HCEC 1CT (cell line): Measurements from ENCODE around the gene IDI2.
A peak's percentile ranks its signal among the peaks of the same experiment; 100 is the strongest.
"Not testable (repeated sequence)": the region's sequence is repeated elsewhere in the genome, so short reads cannot be mapped to it uniquely, and the experiment has no call there.

ENCODE experiments used
- DNase-seq: peaks from one replicate; pipeline ENCODE4 v3.0.0-alpha.2; 2017

The IDI2 gene

DNA sequence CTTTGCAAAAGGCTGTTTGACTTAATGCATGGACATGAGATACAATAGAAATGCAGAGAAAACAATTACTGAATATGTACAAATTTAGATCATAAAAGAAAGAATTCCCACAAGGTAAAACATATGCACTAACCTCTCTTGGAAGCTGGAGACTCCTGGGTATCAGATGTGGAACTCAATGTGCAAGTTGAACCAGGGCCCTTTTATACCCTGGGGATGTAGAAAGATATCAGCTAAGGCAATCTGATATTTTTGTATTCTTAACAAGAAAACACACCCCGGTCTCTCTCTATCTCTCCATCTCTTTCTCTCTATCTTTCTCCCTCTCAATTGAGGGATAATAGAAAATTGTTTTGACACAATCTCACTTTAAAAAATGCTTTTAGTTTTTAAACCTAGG lies at the start of gene IDI2:
Gene IDI2, minus strand, starts transcription at position 177 of the 400 bp plus-strand sequence. CDS start 1,136 bp downstream, outside the sequence.
- DNase-seq, result no peak

- DNase-seq, result peak; percentile 10
Measured at GRCh38 chr10:1074748-1075308, 49.2 kb upstream of the IDI2 start.

DNA sequence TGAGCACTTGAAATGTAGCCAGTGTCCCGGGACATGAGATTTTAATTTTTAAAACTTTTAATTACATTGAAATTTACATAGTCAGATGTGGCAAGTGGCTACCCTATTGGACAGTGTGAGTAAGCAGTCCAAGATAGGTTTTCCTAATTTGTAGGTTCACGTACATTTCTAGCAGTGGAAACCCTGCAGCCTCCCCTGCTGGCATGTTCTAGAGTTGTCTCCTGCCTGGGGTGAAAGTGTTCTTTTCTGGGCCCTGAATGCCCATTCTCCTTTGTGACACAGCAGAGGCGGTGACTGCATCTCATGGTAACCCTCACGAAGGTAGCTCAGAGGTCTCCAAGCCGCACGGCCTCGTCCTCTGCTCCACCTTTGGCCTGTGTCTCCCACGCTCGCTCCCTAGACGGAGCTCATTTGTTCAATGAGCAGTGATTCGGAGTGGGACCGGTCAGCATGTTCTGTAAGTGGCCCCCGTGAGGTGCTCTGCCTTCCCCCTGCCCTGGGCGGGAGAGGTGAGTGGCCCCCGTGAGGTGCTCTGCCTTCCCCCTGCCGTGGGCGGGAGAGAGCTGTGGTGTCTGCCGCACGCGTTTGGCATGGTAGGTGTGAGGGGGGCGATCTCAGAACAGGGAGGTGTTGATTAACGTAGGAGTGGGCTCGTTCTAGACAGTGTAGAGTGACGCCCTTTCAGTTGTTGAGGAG lies 48.5 kb upstream of the IDI2 start:
- no peak for DNase-seq

DNA sequence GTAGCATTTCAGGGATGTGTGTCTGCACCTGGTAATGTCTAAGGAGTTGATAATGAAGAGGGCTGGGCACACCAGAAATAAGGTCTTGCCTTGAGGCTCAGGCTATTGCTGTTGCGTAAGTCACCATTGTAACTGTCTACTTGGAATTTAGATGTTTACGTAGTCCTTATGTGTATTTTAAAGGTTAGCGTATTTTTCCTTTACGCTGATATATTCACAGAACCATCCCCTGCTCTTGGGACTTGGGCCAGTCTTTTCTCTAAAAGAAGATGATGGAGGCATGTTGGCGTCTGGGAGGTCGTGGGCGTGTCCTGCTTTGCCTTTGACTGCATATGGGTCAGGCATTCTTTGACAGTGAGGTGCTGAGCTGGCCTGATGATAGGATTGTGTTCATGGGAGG lies 45.3 kb upstream of the IDI2 start:
- peak; percentile 25 for DNase-seq

GRCh38 chr10:1068380-1069361 lies 43.0 kb upstream of the IDI2 start:
- no peak for DNase-seq

DNA sequence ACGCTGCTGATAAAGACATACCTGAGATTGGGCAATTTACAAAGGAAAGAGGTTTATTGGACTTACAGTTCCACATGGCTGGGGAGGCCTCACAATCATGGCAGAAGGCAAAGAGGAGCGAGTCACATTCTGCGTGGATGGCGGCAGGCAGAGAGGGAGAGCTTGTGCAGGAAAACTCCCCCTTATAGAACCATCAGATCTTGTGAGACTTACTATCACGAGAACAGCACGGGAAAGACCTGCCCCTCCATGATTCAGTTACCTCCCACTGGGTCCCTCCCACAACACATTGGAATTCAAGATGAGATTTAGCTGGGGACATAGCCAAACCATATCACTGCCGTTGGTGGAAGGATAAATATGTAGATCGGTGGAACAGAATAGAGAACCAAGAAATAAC lies 41.1 kb upstream of the IDI2 start:
- DNase-seq, result not testable (repeated sequence)

GRCh38 chr10:1064964-1065247 lies 39.2 kb upstream of the IDI2 start:
- DNase-seq, result no peak

DNA sequence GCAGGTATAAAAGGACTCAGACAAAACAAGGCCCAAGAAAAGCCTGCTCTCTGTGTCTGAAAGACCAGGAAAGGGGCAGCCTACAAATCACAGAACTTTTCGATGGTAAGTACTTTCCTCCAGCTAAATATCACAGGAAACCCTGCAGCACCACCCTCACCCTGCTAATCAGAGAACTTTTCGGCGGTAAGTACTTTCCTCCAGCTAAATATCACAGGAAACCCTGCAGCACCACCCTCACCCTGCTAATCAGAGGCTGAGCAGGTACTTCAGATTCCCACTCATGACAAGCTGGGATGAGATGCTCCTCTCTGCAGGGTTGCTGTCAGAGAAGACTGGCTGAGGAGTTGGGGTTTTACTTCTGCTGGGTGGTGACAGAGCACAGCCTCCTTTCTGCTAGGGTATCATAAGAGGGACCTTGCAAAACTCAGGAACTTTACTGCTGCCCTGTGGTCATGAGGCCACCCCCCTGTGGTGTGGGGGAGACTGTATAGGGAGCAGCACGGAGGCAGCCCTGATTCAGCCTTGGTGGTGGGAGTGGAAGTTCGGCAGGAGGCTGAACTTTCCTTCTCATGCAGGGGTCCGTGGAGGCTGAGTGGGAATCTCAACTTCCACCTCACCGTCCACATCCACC lies 37.7 kb upstream of the IDI2 start:
- DNase-seq, result no peak

DNA sequence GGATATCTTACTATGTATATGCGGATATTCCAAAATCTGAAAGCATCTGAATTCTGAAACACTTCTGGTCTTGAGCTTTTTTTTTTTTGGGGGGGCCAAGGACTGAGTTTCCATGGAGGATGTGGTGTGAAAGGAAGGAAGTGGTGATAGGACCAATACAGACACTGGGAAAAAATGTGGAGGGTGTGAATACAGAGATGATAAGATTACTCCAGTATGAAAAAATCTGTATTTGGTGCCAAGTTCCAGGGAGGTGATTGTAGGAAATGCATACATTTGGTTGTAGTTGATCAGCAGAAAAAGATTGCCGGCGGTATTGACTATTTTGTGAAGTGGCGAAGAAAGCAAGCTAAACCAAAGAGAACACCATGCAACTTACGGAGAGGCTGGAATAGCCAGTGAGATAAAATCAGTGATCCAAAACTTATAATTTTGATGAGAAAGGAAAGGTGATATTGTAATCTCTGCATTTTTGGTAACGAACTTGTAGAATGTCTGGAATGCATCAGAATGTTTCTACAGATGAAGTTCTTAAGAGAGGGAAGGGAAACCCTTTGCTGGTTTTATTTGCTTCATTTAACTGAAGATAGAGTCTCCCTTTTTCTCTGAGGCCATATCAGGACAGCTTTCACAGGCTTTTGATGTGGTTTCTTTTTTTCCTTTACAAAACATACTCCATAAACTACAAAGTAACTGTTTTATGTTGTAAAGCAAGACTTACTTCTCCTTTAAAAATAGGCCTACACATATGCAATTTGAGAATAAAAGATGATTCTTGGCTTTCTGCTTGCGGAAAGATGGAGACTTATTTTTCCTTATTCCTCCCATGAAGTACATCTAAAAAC lies 36.5 kb upstream of the IDI2 start:
- DNase-seq, result no peak

DNA sequence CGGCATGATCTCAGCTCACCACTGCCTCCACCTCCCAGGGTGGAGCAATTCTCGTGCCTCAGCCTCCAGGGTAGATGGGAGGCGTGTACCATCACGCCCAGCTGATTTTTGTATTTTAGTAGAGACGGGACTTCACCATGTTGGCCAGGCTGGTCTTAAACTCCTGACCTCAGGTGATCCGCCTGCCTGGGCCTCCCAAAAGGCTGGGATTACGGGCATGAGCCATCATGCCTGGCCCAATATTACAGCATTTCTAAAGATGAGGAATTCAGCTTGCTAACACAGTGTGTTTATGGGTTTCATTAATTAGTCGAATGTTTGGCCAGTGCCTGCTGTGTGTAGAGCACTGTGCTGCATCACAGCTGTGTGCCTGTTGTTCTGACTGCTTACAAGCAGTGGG lies 34.2 kb upstream of the IDI2 start:
- no peak for DNase-seq

- DNase-seq, result no peak
Measured at GRCh38 chr10:1058017-1058416, 32.4 kb upstream of the IDI2 start.

DNA sequence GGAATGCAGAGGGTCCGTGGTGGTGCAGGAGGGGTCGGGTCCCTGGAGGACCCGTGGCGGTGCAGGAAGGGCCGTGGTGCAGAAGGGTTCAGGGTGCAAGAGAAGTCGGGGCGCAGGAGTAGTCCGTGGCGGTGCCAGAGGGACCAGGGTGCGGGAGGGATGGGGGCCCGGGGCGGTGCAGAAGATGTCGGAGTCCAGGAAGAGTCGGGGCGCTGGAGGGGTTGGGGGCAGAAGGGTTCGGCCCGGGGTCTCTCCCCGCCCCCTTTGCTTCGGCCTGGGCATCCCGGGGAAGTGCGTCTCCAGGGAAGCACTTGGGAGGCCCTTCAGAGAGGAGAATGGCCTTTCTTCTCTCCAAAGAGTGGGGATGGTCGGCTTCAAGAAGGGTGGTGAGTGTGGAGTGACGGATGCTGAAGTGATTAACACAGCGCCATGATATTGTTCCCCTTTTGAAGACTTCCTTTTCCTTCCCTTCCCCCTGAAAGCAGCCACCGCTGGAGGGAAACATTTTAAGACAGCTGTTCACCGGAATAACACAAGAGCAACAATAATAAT lies 31.5 kb upstream of the IDI2 start:
- no peak for DNase-seq

DNA sequence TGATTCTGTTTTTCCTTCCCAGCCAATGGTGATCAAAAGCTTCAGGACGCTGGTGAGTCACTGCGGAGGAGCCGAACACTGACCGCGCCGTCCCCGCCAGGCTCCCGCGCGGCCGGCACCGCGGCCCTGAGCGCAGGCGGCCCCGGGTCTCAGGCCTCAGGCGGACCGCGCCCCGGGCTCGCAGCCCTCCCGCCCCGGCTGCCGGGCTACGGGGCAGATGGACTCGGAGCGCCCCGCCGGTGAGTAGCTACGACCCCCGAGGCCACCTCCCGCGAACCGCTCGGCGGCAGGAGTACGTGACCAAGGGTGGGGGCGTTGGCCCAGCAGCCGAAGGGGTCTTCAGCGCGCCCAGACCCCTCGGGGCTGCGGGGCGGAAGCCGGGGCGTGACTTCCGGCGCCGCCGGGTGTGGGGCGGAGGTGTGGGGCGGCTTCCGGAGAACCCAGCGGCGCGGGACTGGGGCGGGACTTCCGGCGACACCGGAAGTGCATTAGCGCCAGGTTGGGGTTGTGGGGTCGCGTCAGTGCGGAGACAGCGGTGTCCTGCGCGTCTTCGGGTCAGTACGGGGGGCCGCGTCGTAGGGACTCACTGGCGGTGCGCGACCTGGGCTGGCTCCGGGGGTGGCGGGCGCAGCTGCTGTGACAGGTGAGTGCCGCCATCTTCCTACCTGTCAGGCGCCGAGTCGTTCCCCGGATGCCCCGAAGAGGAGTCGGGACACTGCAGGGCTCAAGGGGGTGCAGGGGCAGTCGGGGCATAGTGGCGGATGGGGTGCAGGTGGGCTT lies 30.9 kb upstream of the IDI2 start, which contains the start of gene WDR37:
Gene WDR37, plus strand, starts transcription at position 60 of the 780 bp plus-strand sequence. CDS start 15,771 bp downstream, outside the sequence.
- peak; percentile 88 for DNase-seq

DNA sequence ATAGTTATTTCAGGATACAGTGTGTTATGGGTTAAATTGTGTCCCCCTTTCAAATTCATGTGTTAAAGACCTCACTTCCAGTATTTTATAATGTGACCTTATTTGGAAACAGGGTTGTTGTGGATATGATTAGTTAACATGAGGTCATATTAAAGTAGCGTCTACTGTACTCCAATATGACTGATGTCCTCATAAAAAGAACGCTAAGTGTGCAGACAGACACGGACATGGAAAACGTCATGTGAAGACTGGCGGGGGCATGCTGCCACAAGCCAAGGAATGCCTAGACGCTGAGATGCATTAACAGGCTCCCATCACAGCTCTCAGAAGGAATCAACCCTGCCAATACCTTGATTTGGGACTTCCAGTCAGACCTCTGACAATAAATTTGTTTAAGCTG lies 29.0 kb upstream of the IDI2 start:
- peak; percentile 19 for DNase-seq

- DNase-seq, result no peak
Measured at GRCh38 chr10:1050554-1050953, 24.9 kb upstream of the IDI2 start.

DNA sequence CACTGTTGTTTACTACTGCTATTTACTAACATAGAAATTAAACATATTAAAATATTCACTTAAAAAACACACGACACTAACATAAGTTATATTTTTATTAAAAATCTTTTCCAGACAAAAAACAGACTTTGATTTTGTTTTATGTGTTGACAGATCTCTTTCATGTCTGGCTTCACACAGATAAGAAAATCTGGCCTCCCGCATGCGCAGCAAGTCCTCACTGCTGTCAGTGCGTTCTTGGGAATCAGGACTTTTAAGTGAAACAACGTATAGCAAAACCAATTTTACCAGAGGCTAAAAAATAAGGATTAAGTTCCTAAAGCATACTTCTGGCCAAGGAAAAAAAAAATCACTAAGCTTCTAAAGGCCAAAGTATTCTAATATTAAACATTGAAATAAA lies 24.5 kb upstream of the IDI2 start:
- DNase-seq, result peak; percentile 30

GRCh38 chr10:1049425-1049958 lies 23.8 kb upstream of the IDI2 start:
- no peak for DNase-seq

GRCh38 chr10:1048732-1049424 lies 23.2 kb upstream of the IDI2 start, which contains the start of gene IDI1:
Gene IDI1 (minus strand): TSS chr10:1049119. CDS start chr10:1049003, 116 bp downstream.
- DNase-seq, result peak; percentile 99

DNA sequence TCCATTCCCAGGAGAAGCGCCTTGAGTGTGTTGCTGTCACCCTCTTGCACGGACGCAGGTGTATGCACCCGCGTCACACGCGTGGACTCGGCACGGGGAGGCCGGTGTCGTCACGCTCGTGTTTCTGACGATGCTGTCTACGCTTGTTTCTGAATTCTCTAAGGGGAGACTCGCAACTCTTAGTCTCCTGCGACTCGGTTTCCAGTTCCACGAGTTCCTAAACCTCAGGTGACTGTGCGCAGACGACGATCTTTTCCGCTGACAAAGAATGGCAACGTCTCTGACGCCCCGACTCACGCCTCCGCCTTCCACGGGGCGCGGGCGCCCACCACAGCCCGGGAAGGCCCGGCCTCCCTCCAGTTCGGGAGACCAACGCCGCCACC lies 22.7 kb upstream of the IDI2 start:
- no peak for DNase-seq

GRCh38 chr10:1047937-1048336 lies 22.3 kb upstream of the IDI2 start:
- DNase-seq, result no peak
